Epidermal melanocyte (primary cell): ENCODE data around the gene NRXN3.

Experiments
- DNase-seq: peaks from one replicate; pipeline ENCODE4 v3.0.0; 2011; ENCODE audit warnings: low spot score; ENCODE audit not compliant: insufficient read length

Gene NRXN3

GRCh38 chr14:79117561-79117960, 947.4 kb downstream of the NRXN3 start:
- DNase-seq, result no peak

DNA sequence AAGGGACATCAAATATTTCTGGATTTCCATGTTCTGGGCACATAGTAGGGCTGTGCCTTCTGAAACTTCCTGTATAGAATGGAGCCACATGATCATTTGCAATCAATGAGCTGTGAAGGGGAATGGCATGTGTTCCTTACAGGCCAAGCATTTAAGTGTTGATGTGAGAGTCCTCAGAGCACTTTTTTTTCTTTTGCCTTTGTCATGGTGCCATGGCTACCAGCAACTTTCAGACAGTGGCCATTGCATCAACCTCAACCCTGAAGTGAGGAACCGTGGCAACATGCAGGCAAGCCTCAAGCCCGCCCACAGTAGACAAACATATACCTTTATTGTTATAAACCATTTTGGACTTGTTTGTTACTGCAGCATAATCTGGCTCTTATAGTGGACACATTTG, 948.1 kb downstream of the NRXN3 start:
- no peak for DNase-seq

DNA sequence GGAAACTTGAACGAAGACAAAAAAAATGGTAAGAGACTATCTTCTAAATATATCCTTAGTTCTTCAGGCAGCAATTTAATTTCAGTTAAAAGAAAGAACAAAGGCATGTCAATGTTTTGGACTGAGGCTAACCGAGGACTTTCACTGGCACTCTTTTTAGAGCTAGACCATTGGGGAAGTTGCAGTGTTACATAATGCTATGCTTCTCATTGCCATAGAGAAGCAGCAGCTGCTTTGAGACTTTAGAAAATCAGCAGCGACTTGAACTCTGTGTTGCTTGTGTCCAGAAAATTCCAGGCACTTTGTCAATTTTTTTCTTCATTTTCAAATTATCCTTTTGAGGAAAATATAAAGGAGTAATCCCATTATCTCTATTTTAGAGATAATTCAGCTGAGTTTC, 964.2 kb downstream of the NRXN3 start:
- no peak for DNase-seq

- DNase-seq, result no peak
Observed at GRCh38 chr14:79136071-79137044, 966.2 kb downstream of the NRXN3 start.

GRCh38 chr14:79137045-79137430, 966.9 kb downstream of the NRXN3 start:
- DNase-seq, result no peak

DNA sequence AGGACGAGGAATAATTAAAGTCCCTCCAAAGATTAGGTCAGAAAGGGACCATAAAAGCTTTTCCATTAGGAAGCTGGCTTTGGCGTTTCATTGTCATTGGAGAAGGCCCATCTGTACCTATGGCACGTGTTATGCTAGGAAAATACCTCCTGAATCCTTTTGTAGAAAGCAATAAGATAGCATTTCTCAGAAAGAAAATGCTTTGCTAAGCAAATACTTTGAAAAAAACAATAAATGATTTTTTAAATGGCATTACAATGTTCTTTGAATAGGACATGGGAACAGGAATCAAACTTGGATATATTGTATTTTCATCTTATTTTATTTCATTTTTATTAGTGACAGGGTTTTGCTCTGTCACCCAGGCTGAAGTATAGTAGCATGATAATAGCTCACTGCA, 967.7 kb downstream of the NRXN3 start:
- no peak for DNase-seq

DNA sequence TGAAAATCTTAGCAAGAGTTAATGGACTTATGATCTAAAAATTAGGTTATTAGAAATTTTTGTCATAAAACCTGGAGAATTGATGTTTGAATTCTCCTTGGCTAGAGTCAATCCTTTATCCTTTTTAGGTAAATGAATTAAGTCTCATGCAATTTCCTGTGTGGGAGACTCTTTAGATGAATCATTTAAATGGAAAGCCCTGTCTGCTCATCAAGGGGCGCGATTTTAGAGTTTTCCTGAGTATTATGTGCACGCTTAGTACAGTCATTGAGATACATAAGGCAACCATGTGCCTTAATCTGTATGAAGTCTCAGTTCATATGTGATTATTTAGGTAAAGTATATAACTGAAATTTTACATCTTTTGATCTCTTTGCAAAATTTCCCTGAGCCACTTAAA, 974.7 kb downstream of the NRXN3 start:
- no peak for DNase-seq

DNA sequence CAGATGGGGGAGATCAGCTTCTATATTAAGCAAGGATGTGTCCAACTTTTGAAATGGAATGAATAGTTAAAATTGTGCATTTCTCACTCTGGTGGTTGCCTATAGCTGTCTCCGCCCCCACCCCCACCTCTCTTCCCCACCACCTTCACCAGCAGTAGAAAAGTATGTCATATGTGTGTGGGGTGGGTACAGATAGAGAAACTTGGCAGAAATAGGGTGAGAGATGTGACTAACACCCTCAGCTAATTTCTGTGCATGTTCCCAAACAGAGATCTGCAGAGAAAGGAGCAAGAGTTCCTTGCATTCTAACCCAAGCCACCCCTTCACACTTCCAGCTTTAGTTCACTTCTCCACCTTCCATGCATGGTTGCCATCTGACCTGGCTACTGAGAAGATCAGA, 980.1 kb downstream of the NRXN3 start:
- no peak for DNase-seq

DNA sequence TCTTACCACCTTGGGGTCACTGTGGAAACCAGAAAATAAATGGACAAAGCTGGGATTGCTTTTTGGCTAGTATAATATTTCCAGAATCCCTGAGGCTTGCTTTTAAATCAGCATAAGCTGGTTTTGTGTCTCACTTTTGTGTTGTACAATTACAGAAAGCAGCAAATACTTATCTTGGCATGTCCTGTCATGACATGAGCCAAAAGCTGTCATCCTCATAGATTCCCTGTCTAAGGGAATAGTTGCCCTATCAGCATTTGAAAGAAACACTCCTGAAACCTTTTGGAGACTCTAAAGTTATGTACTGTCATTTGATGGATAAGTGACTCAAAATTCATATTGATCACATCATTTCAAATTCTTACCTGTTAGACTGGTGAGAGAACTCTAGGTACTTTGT, 987.2 kb downstream of the NRXN3 start:
- DNase-seq, result no peak

GRCh38 chr14:79161571-79161970, 991.4 kb downstream of the NRXN3 start:
- no peak for DNase-seq

GRCh38 chr14:79162833-79163232, 992.7 kb downstream of the NRXN3 start:
- DNase-seq, result no peak

DNA sequence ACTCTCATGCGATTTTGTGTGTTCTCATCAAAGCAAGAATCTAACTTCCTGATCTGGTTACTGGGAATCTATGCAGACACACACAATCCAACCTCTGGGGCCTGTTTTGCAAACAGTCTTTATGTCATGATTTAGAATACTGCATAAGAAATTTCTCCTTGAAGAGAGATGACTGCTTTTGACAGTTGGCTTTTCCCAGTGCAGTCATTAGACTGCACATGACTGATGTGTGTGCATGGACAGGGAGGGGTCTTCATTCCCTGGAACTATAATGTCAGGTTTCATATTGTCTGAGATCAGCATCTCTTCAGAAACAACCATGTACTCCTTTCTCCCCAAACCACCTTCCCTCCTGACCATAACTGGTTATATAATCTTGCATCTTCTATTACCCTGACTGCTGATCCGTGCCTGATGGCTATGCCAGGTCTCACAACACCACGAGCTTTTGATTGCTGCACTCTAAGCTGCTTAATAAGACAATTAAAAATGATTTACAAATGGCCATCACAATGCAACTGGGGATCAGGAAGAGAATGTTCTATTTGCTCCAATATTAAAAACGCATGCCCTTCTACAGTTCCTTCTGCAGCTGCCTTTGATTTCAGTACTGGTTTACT, 995.4 kb downstream of the NRXN3 start:
- DNase-seq, result no peak

DNA sequence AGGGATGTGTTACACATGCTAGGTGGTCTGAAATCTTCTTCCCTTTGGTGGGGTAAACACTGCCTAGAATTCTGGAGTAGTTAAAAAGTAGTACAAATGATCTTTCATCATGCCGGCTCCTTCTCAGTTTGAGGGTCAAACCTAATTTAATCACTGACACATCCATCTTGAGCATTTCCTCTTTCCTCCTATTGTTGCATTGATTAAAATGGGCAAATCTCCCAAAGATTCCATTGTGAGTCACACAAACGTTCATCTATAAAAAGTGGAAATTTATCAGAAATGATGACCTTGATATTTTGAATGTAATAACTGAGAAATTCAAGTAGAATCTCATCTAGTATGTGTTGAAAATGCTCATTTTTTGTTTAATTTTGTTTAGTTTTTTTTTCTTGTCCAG, 996.0 kb downstream of the NRXN3 start:
- no peak for DNase-seq

DNA sequence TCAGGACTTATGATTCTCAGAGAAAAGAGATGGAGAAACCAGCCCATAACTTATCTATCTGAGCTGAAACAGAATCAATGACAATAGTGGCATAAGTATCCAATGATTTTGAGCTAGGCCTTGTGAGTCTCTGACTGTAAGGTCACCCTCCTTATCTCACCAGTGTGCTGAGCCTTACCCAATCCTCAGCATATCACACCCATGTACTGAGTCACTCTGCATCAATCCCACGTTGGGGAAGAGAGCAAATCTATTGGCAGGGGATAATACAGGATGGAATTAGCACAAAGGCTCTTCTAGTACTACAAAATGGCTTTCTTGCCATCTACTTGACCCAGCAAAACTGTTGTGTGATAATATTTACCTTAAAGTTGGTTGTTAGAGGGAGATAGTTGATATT, 997.8 kb downstream of the NRXN3 start:
- DNase-seq, result no peak

- DNase-seq, result no peak
Observed at GRCh38 chr14:79175671-79176070, 1005.5 kb downstream of the NRXN3 start.

- DNase-seq, result no peak
Observed at GRCh38 chr14:79177106-79177505, 1006.9 kb downstream of the NRXN3 start.

GRCh38 chr14:79178719-79179118, 1008.5 kb downstream of the NRXN3 start:
- DNase-seq, result no peak

DNA sequence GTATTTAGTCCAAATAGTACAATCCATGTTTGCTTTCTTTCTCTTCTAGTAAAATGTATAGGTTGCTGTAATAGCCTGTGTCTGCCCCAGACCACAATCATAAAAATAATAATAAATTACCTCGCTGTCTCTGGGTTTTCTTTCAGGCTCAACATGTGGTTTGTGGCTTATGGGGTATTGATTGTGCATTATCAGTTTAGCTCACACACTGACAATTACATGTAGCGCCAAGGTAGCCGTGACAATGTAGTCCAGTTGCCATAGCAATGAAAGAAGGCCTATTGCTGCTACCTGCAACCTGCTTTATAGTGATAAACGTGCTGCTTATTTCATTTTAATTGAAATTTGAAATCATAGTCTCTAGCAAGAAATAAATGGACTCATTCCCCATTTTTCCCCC, 1009.8 kb downstream of the NRXN3 start:
- DNase-seq, result no peak

DNA sequence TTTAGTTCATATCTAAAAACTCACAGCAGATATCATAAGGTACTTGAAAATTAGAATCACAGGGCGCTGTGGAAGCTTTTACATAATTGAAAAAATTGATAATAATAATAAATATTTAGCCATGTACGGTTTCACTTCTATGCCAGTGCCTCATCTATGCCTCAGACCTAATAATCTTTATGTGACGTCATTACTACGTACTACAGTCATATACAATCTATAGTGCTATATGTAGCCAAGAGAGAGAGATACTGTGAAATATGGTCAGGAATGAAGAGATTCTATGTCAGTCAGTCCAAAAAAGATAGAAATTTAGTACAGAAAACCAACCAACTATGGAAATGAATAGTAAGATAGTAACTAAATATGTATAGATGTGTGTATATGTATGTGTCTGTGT, 1010.5 kb downstream of the NRXN3 start:
- no peak for DNase-seq

- no peak for DNase-seq
Observed at GRCh38 chr14:79186523-79186922, 1016.4 kb downstream of the NRXN3 start.

DNA sequence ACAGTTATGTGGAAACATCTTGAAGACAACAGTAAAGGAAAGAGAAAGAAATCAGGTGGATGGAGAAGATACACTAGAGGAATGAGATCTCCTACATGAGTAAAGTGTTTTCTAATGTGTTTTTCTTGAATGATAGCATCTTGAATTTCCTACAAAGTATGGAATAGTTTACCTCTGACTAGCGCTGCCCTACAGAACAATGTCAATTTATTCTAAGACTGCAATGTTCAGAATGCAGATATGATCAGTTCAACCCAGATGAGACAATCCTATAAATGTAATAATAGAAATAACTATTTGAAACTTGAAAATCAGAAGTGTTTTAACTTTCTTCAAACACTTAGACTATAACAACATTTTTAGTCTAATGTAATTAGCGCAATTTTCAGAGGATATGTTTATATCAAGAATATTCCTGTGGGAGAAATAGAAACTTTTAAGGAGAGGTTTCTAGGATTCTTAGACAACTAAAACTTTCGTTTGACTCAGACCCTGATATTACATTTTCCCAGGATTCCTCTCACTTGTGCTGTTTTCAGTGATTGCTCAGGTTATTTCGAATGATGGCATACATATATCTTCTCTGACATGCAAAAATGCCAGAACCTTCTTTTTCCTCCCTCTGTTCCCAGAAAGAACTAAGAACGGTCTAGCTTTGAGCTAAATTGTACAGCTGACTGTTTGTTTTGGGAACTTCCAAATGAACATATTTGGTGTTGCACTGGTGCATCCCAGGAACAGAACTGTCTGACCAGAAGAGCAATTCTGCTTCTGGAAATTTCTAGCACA, 1023.7 kb downstream of the NRXN3 start:
- DNase-seq, result no peak

GRCh38 chr14:79196216-79196615, 1026.0 kb downstream of the NRXN3 start:
- DNase-seq, result no peak
